Endodermal cell (in vitro differentiated cells): ENCODE data around the gene IPCEF1. TPM values are rescaled to one million over a fixed set of nuclear protein-coding genes. Genes with fewer than 3 reads are reported as not detected.
A peak's percentile ranks its signal among the peaks of the same experiment; 100 is the strongest.

Experiments used
- DNase-seq: peaks from one replicate; pipeline ENCODE4 v3.0.0-alpha.2; 2017
- H3K27ac ChIP-seq: 2 replicates; pipeline ENCODE4 v1.5.1; 2013; ENCODE audit warnings: mild to moderate bottlenecking, low read depth, low read length, moderate library complexity
- H3K27me3 ChIP-seq: 2 replicates; pipeline ENCODE4 v1.6.1; 2013; ENCODE audit warnings: mild to moderate bottlenecking, low read length, moderate library complexity; ENCODE audit not compliant: insufficient read depth, control insufficient read depth, poor library complexity, severe bottlenecking
- H3K36me3 ChIP-seq: 2 replicates; pipeline ENCODE4 v1.7.0; 2013; ENCODE audit warnings: mild to moderate bottlenecking, low read length, moderate library complexity; ENCODE audit not compliant: control insufficient read depth, insufficient read depth
- H3K4me1 ChIP-seq: one replicate; pipeline ENCODE4 v1.7.0; 2013; ENCODE audit warnings: low read length; ENCODE audit not compliant: control insufficient read depth, insufficient read depth
- H3K4me3 ChIP-seq: 2 replicates; pipeline ENCODE4 v1.5.1; 2013; ENCODE audit warnings: mild to moderate bottlenecking, low read length, moderate library complexity
- H3K9ac ChIP-seq: 2 replicates; pipeline ENCODE4 v1.6.1; 2013; ENCODE audit warnings: mild to moderate bottlenecking, low read length, moderate library complexity; ENCODE audit not compliant: poor library complexity, severe bottlenecking; ENCODE audit errors: extremely low read depth
- H3K9me3 ChIP-seq: 2 replicates; pipeline ENCODE4 v1.6.1; 2013; ENCODE audit warnings: mild to moderate bottlenecking, low read length, moderate library complexity; ENCODE audit not compliant: control insufficient read depth
- H3K27ac Mint-ChIP-seq: 2 replicates; pipeline ENCODE4 v1.8.0; 2020; ENCODE audit warnings: mixed read lengths
- H3K27me3 Mint-ChIP-seq: 2 replicates; pipeline ENCODE4 v1.8.0; 2021; ENCODE audit warnings: mild to moderate bottlenecking, mixed read lengths; ENCODE audit not compliant: insufficient read depth
- H3K36me3 Mint-ChIP-seq: 2 replicates; pipeline ENCODE4 v1.8.0; 2020; ENCODE audit warnings: low read depth, mixed read lengths
- H3K4me1 Mint-ChIP-seq: 2 replicates; pipeline ENCODE4 v1.8.0; 2020; ENCODE audit warnings: mixed read lengths
- H3K4me3 Mint-ChIP-seq: 2 replicates; pipeline ENCODE4 v1.8.0; 2020; ENCODE audit warnings: mild to moderate bottlenecking, moderate library complexity, mixed read lengths
- H3K9me3 Mint-ChIP-seq: 2 replicates; pipeline ENCODE4 v1.8.0; 2020; ENCODE audit warnings: mild to moderate bottlenecking, mixed read lengths
- CTCF ChIP-seq: fragments of 200-600 bp; sonication (generic); conservative IDR thresholded peaks from 2 replicates; pipeline ENCODE4 v1.5.0; 2021; ENCODE audit warnings: antibody characterized with exemption, mild to moderate bottlenecking
- WGBS, 2 experiments: methylation state at CpG; one replicate each; pipeline versions ENCODE4 v1.1.5 to v1.1.7; 2013; ENCODE audit warnings: missing lambda C conversion rate in 2 of 2, mixed read lengths in 1 of 2; ENCODE audit not compliant: insufficient coverage in 1 of 2, insufficient read length in 1 of 2; 5-methylcytosine and 5-hydroxymethylcytosine counted together
- total RNA-seq, 2 donors: library from RNA; stranded (reverse); fragmentation: NEBNext Ultra II Directional in 1 of 2; extraction: Animal tissue kit (Norgen Biotek cat#: 25700) in 1 of 2; gene quantifications; 2 replicates in 1 of 2; 3 replicates in 1 of 2; pipeline ENCODE4 v1.2.1, GENCODE V29; 2021

Gene IPCEF1
- total RNA-seq, 2 donors from 2014 or later = 2.2 to 2.8 TPM

GRCh38 chr6:154373971-154374370 lies 17.4 kb upstream of the IPCEF1 start:
- no peak for TF ChIP-seq CTCF
- Mint-ChIP-seq H3K4me1 (no peaks in the 10 kb centered on the region), H3K27me3 (no peaks in the 10 kb centered on the region), H3K36me3 (no peaks in the 10 kb centered on the region), H3K9me3 (no peaks in the 10 kb centered on the region), H3K27ac (no peak overlapping the region), H3K4me3 (no peak overlapping the region)
- Histone ChIP-seq H3K9ac (no peak overlapping the region), H3K27me3 (no peaks in the 10 kb centered on the region), H3K9me3 (no peaks in the 10 kb centered on the region), H3K4me1 (no peaks in the 10 kb centered on the region), H3K36me3 (no peaks in the 10 kb centered on the region), H3K4me3 (no peak overlapping the region), H3K27ac (no peak overlapping the region)
- no peak for DNase-seq
- WGBS, 2 experiments = 88% methylated on average over 2 of the region's 2 CpGs; no CpG with 5 or more reads in 1 of the 2 experiments

DNA sequence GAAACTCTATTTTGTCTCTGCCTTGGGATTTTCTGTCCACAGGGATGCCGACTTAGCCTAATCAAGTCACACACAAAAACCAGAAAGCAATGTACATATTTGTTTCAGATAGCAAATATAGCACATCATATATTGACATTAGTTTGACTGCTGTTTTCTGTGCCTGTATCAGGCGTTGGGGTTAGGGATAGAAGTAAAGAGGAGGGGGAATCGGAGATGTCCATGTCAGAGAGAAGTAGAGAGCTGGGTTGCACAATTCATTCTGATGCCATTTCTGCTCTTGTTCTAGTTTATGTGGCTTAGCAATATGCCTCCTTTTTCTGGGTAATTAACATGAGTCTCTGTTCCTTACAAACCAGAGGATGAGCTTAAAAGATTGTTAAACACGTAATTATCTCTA lies 14.7 kb upstream of the IPCEF1 start:
- H3K27ac Mint-ChIP-seq = no peak overlapping the region
- WGBS, 2 experiments = 71 to 81% methylated on average over 3 to 4 of the region's 4 CpGs
- Histone ChIP-seq H3K4me3 (no peak overlapping the region), H3K27me3 (no peaks in the 10 kb centered on the region), H3K36me3 (no peaks in the 10 kb centered on the region), H3K4me1 (no peaks in the 10 kb centered on the region), H3K9me3 (no peaks in the 10 kb centered on the region), H3K9ac (no peak overlapping the region), H3K27ac (no peak overlapping the region)
- no peak for TF ChIP-seq CTCF
- H3K4me1 Mint-ChIP-seq = no peaks in the 10 kb centered on the region
- DNase-seq = no peak
- no peaks in the 10 kb centered on the region for H3K9me3 Mint-ChIP-seq
- no peaks in the 10 kb centered on the region for H3K27me3 Mint-ChIP-seq
- H3K36me3 Mint-ChIP-seq = no peaks in the 10 kb centered on the region
- no peak overlapping the region for H3K4me3 Mint-ChIP-seq

- Histone ChIP-seq H3K9ac (no peak overlapping the region), H3K9me3 (no peaks in the 10 kb centered on the region), H3K4me1 (no peaks in the 10 kb centered on the region), H3K27me3 (no peaks in the 10 kb centered on the region), H3K27ac (no peak overlapping the region), H3K36me3 (no peaks in the 10 kb centered on the region), H3K4me3 (no peak overlapping the region)
- WGBS, 2 experiments = 60 to 78% methylated on average over 4 of the region's 4 CpGs
- H3K36me3 Mint-ChIP-seq = no peaks in the 10 kb centered on the region
- no peak overlapping the region for H3K27ac Mint-ChIP-seq
- H3K27me3 Mint-ChIP-seq = no peaks in the 10 kb centered on the region
- TF ChIP-seq CTCF = peak; percentile 66
- H3K4me3 Mint-ChIP-seq = no peak overlapping the region
- no peaks in the 10 kb centered on the region for H3K4me1 Mint-ChIP-seq
- H3K9me3 Mint-ChIP-seq = no peaks in the 10 kb centered on the region
- DNase-seq = peak; percentile 54
These were observed 13.9 kb upstream of the IPCEF1 start for GRCh38 chr6:154370545-154370944.
